Lung (tissue), 12 donors: ENCODE data around the gene SHANK1. TPM values are rescaled to one million over a fixed set of nuclear protein-coding genes. Genes with fewer than 3 reads are reported as not detected.

Source experiments
- ATAC-seq: fragments of 200-7000 bp; cut with Tn5 transposase; one replicate; pipeline ENCODE4 v1.9.1; 2020; ENCODE audit warnings: moderate number of reproducible peaks; ENCODE audit not compliant: insufficient read depth, low FRiP score
- DNase-seq, 3 donors: peaks; one replicate each; pipeline ENCODE4 v3.0.0-alpha.2; 2013 to 2017
- H3K27ac ChIP-seq, 2 donors: one replicate each; pipeline ENCODE4 v1.5.1; 2013; ENCODE audit warnings: mild to moderate bottlenecking in 2 of 2, moderate library complexity in 2 of 2, control low read depth in 1 of 2, inconsistent platforms in 1 of 2, low read depth in 1 of 2, low read length in 1 of 2
- H3K27me3 ChIP-seq, 3 donors: one replicate each; pipeline ENCODE4 v1.5.1; 2013; ENCODE audit warnings: low read length in 2 of 3; ENCODE audit not compliant: control insufficient read depth in 3 of 3, insufficient read depth in 3 of 3
- H3K36me3 ChIP-seq, 4 donors: one replicate each; pipeline ENCODE4 v1.5.1; 2013; ENCODE audit warnings: low read length in 4 of 4, mild to moderate bottlenecking in 1 of 4, moderate library complexity in 1 of 4; ENCODE audit not compliant: control insufficient read depth in 4 of 4, insufficient read depth in 4 of 4
- H3K4me1 ChIP-seq, 5 donors: one replicate each; pipeline ENCODE4 v1.5.1; 2013; ENCODE audit warnings: low read length in 5 of 5, mild to moderate bottlenecking in 2 of 5, moderate library complexity in 1 of 5; ENCODE audit not compliant: control insufficient read depth in 5 of 5, insufficient read depth in 5 of 5
- H3K4me3 ChIP-seq: one replicate; pipeline ENCODE4 v1.5.1; 2013; ENCODE audit warnings: mild to moderate bottlenecking, control low read depth, moderate library complexity
- H3K9ac ChIP-seq, 2 donors: one replicate each; pipeline ENCODE4 v1.5.1; 2013; ENCODE audit warnings: low read length in 2 of 2, control low read depth in 1 of 2; ENCODE audit not compliant: insufficient read depth in 1 of 2
- H3K9me3 ChIP-seq, 4 donors: one replicate each; pipeline ENCODE4 v1.5.1; 2013; ENCODE audit warnings: low read length in 3 of 4, mild to moderate bottlenecking in 1 of 4, moderate library complexity in 1 of 4; ENCODE audit not compliant: control insufficient read depth in 4 of 4, insufficient read depth in 3 of 4
- WGBS, 2 donors: extraction: QIAGEN DNeasy Blood & Tissue Kit; methylation state at CpG; one replicate each; pipeline ENCODE4 v1.1.7; 2013; 5-methylcytosine and 5-hydroxymethylcytosine counted together
- polyA plus RNA-seq, 2 donors: library from polyadenylated mRNA; stranded (reverse); fragments of 200-250 nt; gene quantifications; one replicate each; pipeline ENCODE4 v1.2.1, GENCODE V29; 2013
- total RNA-seq, 2 donors: library from RNA; depleted of rRNA in 1 of 2; stranded (reverse); fragments of >200 nt in 1 of 2; gene quantifications; one replicate each; pipeline ENCODE4 v1.2.1, GENCODE V29; 2014 to 2021
- TF ChIP-seq, protein P1 (sequence below): IDR thresholded peaks from 2 replicates; pipeline ENCODE4 v1.5.1; 2012; ENCODE audit warnings: mild to moderate bottlenecking; ENCODE audit errors: control extremely low read depth, extremely low read depth
- donor health status: control.
- donor health status: control.
- donor health status: Bipolar disorder and iron deficiency.
- donor health status: healthy.
- donor health status: DM: yes; HTN: yes; CAD: no.

The SHANK1 gene
- total and polyA plus RNA-seq, 4 donors = 0.15 to 1.2 (median 0.21) TPM

DNA sequence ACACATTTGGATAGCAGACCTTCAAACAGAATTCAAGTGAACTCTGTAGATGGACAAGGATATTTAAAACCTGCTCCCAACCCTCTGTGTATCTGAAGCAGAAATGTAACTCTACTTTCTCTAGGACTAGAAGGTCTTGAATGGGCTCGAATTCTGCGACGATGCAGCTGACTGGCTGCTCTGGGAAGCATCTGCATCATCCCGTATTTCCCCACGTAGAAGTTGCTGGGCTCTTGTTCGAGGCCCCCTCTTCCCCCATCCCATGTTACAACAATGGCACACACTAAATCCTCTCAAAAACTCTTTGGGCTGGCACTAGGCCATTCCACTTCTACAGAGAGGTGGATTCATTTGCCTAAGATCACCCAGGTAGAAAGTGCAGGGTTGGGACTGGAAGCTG is 55.4 kb downstream of the SHANK1 start:
- no peak for DNase-seq
- H3K27me3 ChIP-seq = peaks cover 23 to 42% (median 32%) of the 10 kb centered on the region in 3 donors

DNA sequence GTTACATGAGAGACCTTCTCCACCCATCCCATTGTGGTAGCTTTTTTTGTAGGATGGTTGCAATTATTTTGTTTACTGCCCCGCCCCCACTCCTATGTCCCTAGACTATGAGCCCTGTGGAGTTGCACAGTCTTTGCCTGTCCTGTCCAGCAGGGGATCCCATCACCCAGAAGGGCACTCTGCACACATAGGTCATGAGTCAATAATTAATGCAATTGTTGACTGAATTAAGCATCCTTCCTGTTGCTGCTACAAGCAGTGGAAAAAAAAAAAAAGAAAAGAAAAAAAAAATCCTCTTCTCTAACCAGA is 56.2 kb downstream of the SHANK1 start:
- no peak for ATAC-seq
- Histone ChIP-seq H3K9me3 (peaks cover 0 to 4% (median 0%) of the 10 kb centered on the region in 4 donors), H3K27me3 (peaks cover 19 to 43% (median 31%) of the 10 kb centered on the region in 3 donors), H3K4me3 (no peak overlapping the region), H3K27ac (no peak overlapping the region), H3K36me3 (no peaks in the 10 kb centered on the region), H3K4me1 (peaks cover 0 to 11% (median 0%) of the 10 kb centered on the region in 5 donors), H3K9ac (no peak overlapping the region)
- TF ChIP-seq, protein P1, sequence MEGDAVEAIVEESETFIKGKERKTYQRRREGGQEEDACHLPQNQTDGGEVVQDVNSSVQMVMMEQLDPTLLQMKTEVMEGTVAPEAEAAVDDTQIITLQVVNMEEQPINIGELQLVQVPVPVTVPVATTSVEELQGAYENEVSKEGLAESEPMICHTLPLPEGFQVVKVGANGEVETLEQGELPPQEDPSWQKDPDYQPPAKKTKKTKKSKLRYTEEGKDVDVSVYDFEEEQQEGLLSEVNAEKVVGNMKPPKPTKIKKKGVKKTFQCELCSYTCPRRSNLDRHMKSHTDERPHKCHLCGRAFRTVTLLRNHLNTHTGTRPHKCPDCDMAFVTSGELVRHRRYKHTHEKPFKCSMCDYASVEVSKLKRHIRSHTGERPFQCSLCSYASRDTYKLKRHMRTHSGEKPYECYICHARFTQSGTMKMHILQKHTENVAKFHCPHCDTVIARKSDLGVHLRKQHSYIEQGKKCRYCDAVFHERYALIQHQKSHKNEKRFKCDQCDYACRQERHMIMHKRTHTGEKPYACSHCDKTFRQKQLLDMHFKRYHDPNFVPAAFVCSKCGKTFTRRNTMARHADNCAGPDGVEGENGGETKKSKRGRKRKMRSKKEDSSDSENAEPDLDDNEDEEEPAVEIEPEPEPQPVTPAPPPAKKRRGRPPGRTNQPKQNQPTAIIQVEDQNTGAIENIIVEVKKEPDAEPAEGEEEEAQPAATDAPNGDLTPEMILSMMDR = no peak
- DNase-seq = no peak
- 94 to 96% methylated on average over 1 of the region's 1 CpG for WGBS, 2 donors

More for the DNA sequence above, 55.4 kb downstream of the SHANK1 start:
- Histone ChIP-seq H3K36me3 (no peaks in the 10 kb centered on the region), H3K4me3 (no peak overlapping the region), H3K9ac (no peak overlapping the region), H3K4me1 (peaks cover 0 to 6% (median 0%) of the 10 kb centered on the region in 5 donors), H3K9me3 (peaks cover 0 to 4% (median 0%) of the 10 kb centered on the region in 4 donors), H3K27ac (no peak overlapping the region)
- ATAC-seq = no peak
- WGBS, 2 donors = 83 to 84% methylated on average over 6 of the region's 6 CpGs
- TF ChIP-seq, protein P1 = no peak

DNA sequence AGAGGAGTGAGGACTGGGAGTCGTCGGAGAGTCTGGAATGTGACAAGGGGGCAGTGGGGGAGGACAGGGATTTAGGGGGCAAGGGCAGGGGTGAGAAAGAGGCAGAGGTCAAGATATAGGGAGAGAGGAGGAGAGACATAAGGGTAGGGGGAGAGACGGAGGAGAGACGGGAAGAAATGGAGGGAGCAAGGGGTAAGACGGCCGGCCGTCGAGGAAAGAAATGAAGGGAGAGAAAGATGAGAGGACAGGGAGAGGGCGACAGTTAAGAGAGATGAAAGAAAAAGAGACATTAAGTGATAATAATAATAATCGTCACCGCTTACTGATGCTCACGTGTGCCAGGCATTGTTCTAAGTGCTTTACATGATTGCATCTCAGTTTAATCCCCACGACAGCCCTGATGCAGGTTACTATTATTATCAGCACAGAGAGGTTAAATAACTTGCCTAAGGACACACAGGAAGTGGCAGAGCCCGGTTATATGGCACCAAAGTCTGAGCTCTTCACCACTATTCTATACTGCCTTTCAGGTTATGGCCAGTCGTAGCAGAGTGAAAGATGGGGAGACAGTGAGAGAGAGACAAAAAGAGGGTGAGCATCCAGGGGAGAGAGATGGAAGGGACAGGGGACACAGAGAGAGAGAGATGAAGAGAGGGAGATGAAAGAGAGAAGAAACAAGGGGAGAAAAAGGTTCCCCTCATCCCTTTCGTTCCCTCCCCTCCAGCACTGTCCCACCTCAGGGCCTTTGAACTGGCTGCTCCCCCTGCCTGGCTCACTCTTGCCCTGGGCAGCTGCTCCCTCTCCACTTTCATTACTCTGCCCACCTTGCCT is 56.7 kb downstream of the SHANK1 start:
- 58 to 60% methylated on average over 16 of the region's 16 CpGs for whole genome bisulfite sequencing, 2 donors
- TF ChIP-seq, protein P1 = no peak

More for the DNA sequence above, 56.7 kb downstream of the SHANK1 start:
- H3K36me3 ChIP-seq = no peaks in the 10 kb centered on the region
- DNase-seq = no peak
- ATAC-seq = no peak
- H3K4me1 ChIP-seq = peaks cover 0 to 13% (median 0%) of the 10 kb centered on the region in 5 donors
- no peak overlapping the region for H3K27ac ChIP-seq
- no peak overlapping the region for H3K9ac ChIP-seq
- peaks cover 18 to 43% (median 34%) of the 10 kb centered on the region in 3 donors for H3K27me3 ChIP-seq
- peaks cover 0 to 4% (median 0%) of the 10 kb centered on the region in 4 donors for H3K9me3 ChIP-seq
- H3K4me3 ChIP-seq = no peak overlapping the region
